Stomach (tissue), 9 donors: ENCODE measurements around the gene IPPK. TPM values are rescaled to one million over a fixed set of nuclear protein-coding genes. Genes with fewer than 3 reads are reported as not detected.

ENCODE experiments used
- DNase-seq, 2 donors: peaks; one replicate each; pipeline versions ENCODE4 v3.0.0 to v3.0.0-alpha.2; 2013 to 2019
- H3K27ac ChIP-seq, 5 donors: fragments of 200-600 bp in 4 of 5; sonication (generic) in 4 of 5; one replicate each; pipeline ENCODE4 v1.5.1; 2013 to 2019; ENCODE audit warnings: mild to moderate bottlenecking in 1 of 5, moderate library complexity in 1 of 5
- H3K27me3 ChIP-seq, 3 donors: fragments of 200-600 bp; sonication (generic); one replicate each; pipeline ENCODE4 v1.5.1; 2017 to 2019; ENCODE audit warnings: mixed run types in 1 of 3
- H3K36me3 ChIP-seq, 4 donors: fragments of 200-600 bp; sonication (generic); 1 replicate in 3 of 4; 2 replicates in 1 of 4; pipeline ENCODE4 v1.5.1; 2016 to 2019
- H3K4me1 ChIP-seq, 4 donors: fragments of 200-600 bp; sonication (generic); one replicate each; pipeline ENCODE4 v1.5.1; 2016 to 2019
- H3K4me3 ChIP-seq, 4 donors: fragments of 200-600 bp; sonication (generic) in 3 of 4; one replicate each; pipeline ENCODE4 v1.5.1; 2016 to 2019; ENCODE audit warnings: mild to moderate bottlenecking in 1 of 4
- H3K9me3 ChIP-seq, 4 donors: fragments of 200-600 bp; sonication (generic); one replicate each; pipeline ENCODE4 v1.5.1; 2016 to 2019
- CTCF ChIP-seq, 7 experiments: fragments of 450-650 bp in 4 of 7; fragments of 200-600 bp in 3 of 7; sonication (generic) in 3 of 7; IDR thresholded peaks; one replicate each; pipeline ENCODE4 v1.5.1; 2016 to 2019; ENCODE audit warnings: antibody characterized with exemption in 7 of 7, control low read depth in 2 of 7, mild to moderate bottlenecking in 1 of 7
- EP300 ChIP-seq: sonication (generic); formaldehyde crosslinking; IDR thresholded peaks from one replicate; pipeline ENCODE4 v1.6.1; 2017; ENCODE audit warnings: antibody characterized with exemption
- POLR2A ChIP-seq, 4 donors: fragments of 450-650 bp; IDR thresholded peaks; one replicate each; pipeline ENCODE4 v1.6.1; 2016; ENCODE audit warnings: antibody characterized with exemption in 4 of 4, control low read depth in 2 of 4, mild to moderate bottlenecking in 1 of 4, moderate library complexity in 1 of 4
- POLR2AphosphoS5 ChIP-seq, 3 donors: sonication (generic); formaldehyde crosslinking; IDR thresholded peaks; one replicate each; pipeline ENCODE4 v1.6.1; 2016; ENCODE audit warnings: antibody characterized with exemption in 3 of 3
- WGBS, 5 donors: extraction: QIAGEN DNeasy Blood & Tissue Kit in 3 of 5; methylation state at CpG; one replicate each; pipeline versions ENCODE4 v1.1.5 to v1.1.7; 2013 to 2018; 5-methylcytosine and 5-hydroxymethylcytosine counted together
- intact Hi-C: fragments of 100-400 bp; cut with DNase I; formaldehyde crosslinking; loops from one replicate; pipeline ENCODE4 v1.15.1; 2023; ENCODE audit warnings: low total_unique reads
- polyA plus RNA-seq, 3 donors: library from polyadenylated mRNA; stranded (reverse); fragments of 200-250 nt; gene quantifications; one replicate each; pipeline ENCODE4 v1.2.3, GENCODE V29; 2013
- total RNA-seq, 5 donors: library from RNA; depleted of rRNA; stranded (reverse); fragments of >200 nt; gene quantifications; one replicate each; pipeline versions ENCODE4 v1.1.0 to v1.2.3, GENCODE V29; 2014 to 2016
- donor health status: healthy with polysubstance abuse.
- donor health status: Bipolar disorder and iron deficiency.
- donor health status: healthy.

Gene IPPK
- total and polyA plus RNA-seq, 8 donors, result 1.4 to 17.1 (median 10.9) TPM

- WGBS, 5 donors, result 95 to 97% (median 97%) methylated on average over 4 of the region's 4 CpGs
- Histone ChIP-seq H3K9me3 (no peaks in the 10 kb centered on the region), H3K4me1 (peaks cover 0 to 6% (median 1%) of the 10 kb centered on the region in 4 donors), H3K36me3 (peaks cover 10 to 62% (median 55%) of the 10 kb centered on the region in 4 donors), H3K4me3 (no peak overlapping the region), H3K27ac (no peak overlapping the region), H3K27me3 (no peaks in the 10 kb centered on the region)
- no peak for DNase-seq
- TF ChIP-seq POLR2A (IDR thresholded peaks at IDR 0.05) (no peak), POLR2AphosphoS5 (IDR thresholded peaks at IDR 0.05) (no peak), EP300 (no peak), CTCF (IDR thresholded peaks at IDR 0.05) (no peak)
- intact Hi-C loops, result no loop called here
Observed at GRCh38 chr9:92658611-92659010, 11.3 kb downstream of the IPPK start.

GRCh38 chr9:92658176-92658575 is 11.8 kb downstream of the IPPK start:
- H3K36me3 ChIP-seq, result peaks cover 10 to 62% (median 56%) of the 10 kb centered on the region in 4 donors
- WGBS, 5 donors, result 93 to 98% (median 95%) methylated on average over 7 of the region's 7 CpGs

GRCh38 chr9:92657296-92658094 is 12.4 kb downstream of the IPPK start:
- intact Hi-C loops, result no loop called here
- no peak for DNase-seq
- H3K9me3 ChIP-seq, result no peaks in the 10 kb centered on the region
- peaks cover 0 to 6% (median 3%) of the 10 kb centered on the region in 4 donors for H3K4me1 ChIP-seq
- WGBS, 5 donors, result 93 to 95% (median 95%) methylated on average over 17 of the region's 17 CpGs
- TF ChIP-seq POLR2A (IDR thresholded peaks at IDR 0.05), result no peak
- no peak overlapping the region for H3K4me3 ChIP-seq
- H3K27ac ChIP-seq, result no peak overlapping the region
- H3K36me3 ChIP-seq, result peaks cover 10 to 61% (median 57%) of the 10 kb centered on the region in 4 donors
- H3K27me3 ChIP-seq, result no peaks in the 10 kb centered on the region

More at GRCh38 chr9:92658176-92658575, 11.8 kb downstream of the IPPK start:
- Histone ChIP-seq H3K27ac (no peak overlapping the region), H3K9me3 (no peaks in the 10 kb centered on the region), H3K4me1 (peaks cover 0 to 6% (median 3%) of the 10 kb centered on the region in 4 donors), H3K27me3 (no peaks in the 10 kb centered on the region), H3K4me3 (no peak overlapping the region)
- TF ChIP-seq EP300 (no peak), CTCF (IDR thresholded peaks at IDR 0.05) (no peak), POLR2A (IDR thresholded peaks at IDR 0.05) (no peak), POLR2AphosphoS5 (IDR thresholded peaks at IDR 0.05) (no peak)
- DNase-seq, result no peak
- intact Hi-C loops, result no loop called here

GRCh38 chr9:92656537-92656925 is 13.4 kb downstream of the IPPK start:
- H3K27ac ChIP-seq, result no peak overlapping the region
- H3K4me3 ChIP-seq, result no peak overlapping the region
- peaks cover 0 to 9% (median 3%) of the 10 kb centered on the region in 4 donors for H3K4me1 ChIP-seq
- intact Hi-C loops, result no loop called here
- WGBS, 5 donors, result 90 to 97% (median 92%) methylated on average over 11 of the region's 11 CpGs
- peaks cover 12 to 69% (median 66%) of the 10 kb centered on the region in 4 donors for H3K36me3 ChIP-seq
- H3K27me3 ChIP-seq, result no peaks in the 10 kb centered on the region
- TF ChIP-seq POLR2AphosphoS5 (IDR thresholded peaks at IDR 0.05) (no peak), POLR2A (IDR thresholded peaks at IDR 0.05) (no peak), EP300 (no peak), CTCF (IDR thresholded peaks at IDR 0.05) (no peak)
- no peak for DNase-seq
- no peaks in the 10 kb centered on the region for H3K9me3 ChIP-seq
